Thyroid gland (tissue), 4 donors: Measurements from ENCODE around the gene MMEL1. TPM values are rescaled to one million over a fixed set of nuclear protein-coding genes. Genes with fewer than 3 reads are reported as not detected.

Experiments
- DNase-seq, 2 donors: peaks; one replicate each; pipeline ENCODE4 v3.0.0-alpha.2; 2019
- H3K27ac ChIP-seq, 3 donors: fragments of 200-600 bp; sonication (generic); 1 replicate in 2 of 3; 2 replicates in 1 of 3; pipeline ENCODE4 v1.5.1; 2016 to 2019; ENCODE audit warnings: mild to moderate bottlenecking in 1 of 3, moderate library complexity in 1 of 3
- H3K27me3 ChIP-seq: fragments of 200-600 bp; sonication (generic); one replicate; pipeline ENCODE4 v1.5.1; 2019
- H3K36me3 ChIP-seq, 2 donors: fragments of 200-600 bp; sonication (generic); one replicate each; pipeline ENCODE4 v1.5.1; 2016 to 2019
- H3K4me1 ChIP-seq, 2 donors: fragments of 200-600 bp; sonication (generic); one replicate each; pipeline ENCODE4 v1.5.1; 2017 to 2019
- H3K4me3 ChIP-seq, 3 donors: fragments of 200-600 bp; sonication (generic); replicated peaks in 1 of 3; 1 replicate in 2 of 3; 2 replicates in 1 of 3; pipeline ENCODE4 v1.5.1; 2016; ENCODE audit warnings: mild to moderate bottlenecking in 1 of 3
- H3K9me3 ChIP-seq: fragments of 200-600 bp; sonication (generic); one replicate; pipeline ENCODE4 v1.5.1; 2017
- POLR2A ChIP-seq, 2 donors: fragments of 450-650 bp; IDR thresholded peaks; one replicate each; pipeline ENCODE4 v1.6.1; 2017; ENCODE audit warnings: antibody characterized with exemption in 2 of 2, mild to moderate bottlenecking in 2 of 2, moderate library complexity in 1 of 2
- WGBS, 2 donors: methylation state at CpG; one replicate each; pipeline ENCODE4 v1.1.5; 2017; 5-methylcytosine and 5-hydroxymethylcytosine counted together
- intact Hi-C: fragments of 100-400 bp; cut with DNase I; formaldehyde crosslinking; loops from one replicate; pipeline ENCODE4 v1.15.1; 2023
- total RNA-seq, 4 donors: library from RNA; depleted of rRNA; stranded (reverse); fragments of >200 nt; gene quantifications; one replicate each; pipeline ENCODE4 v1.2.3, GENCODE V29; 2016
- TF ChIP-seq, protein P1 (sequence below), 6 experiments: fragments of 200-600 bp in 3 of 6; fragments of 450-650 bp in 3 of 6; sonication (generic) in 3 of 6; IDR thresholded peaks; one replicate each; pipeline ENCODE4 v1.5.1; 2016 to 2019; ENCODE audit warnings: antibody characterized with exemption in 6 of 6, mild to moderate bottlenecking in 2 of 6, inconsistent platforms in 1 of 6, moderate library complexity in 1 of 6

MMEL1 gene
- total RNA-seq, 4 donors from 2014 or later = 0.98 to 2.5 (median 2.0) TPM; not detected in 1

DNA sequence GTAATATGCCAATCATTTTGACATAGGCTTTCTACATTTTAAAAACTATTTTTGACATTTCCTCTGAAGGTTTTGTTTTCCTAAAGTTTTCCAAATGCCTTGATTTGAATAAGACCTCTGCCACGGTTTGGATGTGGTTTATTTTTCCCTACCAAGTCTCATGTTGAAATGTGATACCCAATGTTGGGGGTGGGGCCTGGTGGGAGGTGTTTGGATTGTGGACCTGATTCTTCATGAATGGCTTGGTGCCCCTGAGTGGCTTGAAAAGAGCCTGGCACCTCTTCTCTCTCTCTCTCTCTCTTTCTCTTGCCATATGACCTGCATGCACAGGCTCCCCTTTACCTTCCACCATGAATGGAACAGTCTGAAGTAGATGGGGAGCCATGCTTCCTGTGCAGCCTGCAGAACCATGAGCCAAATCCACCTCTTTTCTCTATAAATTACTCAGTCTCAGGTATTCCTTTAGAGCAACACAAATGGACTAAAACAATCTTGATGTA is 14.8 kb downstream of the MMEL1 start:
- TF ChIP-seq, protein P1, sequence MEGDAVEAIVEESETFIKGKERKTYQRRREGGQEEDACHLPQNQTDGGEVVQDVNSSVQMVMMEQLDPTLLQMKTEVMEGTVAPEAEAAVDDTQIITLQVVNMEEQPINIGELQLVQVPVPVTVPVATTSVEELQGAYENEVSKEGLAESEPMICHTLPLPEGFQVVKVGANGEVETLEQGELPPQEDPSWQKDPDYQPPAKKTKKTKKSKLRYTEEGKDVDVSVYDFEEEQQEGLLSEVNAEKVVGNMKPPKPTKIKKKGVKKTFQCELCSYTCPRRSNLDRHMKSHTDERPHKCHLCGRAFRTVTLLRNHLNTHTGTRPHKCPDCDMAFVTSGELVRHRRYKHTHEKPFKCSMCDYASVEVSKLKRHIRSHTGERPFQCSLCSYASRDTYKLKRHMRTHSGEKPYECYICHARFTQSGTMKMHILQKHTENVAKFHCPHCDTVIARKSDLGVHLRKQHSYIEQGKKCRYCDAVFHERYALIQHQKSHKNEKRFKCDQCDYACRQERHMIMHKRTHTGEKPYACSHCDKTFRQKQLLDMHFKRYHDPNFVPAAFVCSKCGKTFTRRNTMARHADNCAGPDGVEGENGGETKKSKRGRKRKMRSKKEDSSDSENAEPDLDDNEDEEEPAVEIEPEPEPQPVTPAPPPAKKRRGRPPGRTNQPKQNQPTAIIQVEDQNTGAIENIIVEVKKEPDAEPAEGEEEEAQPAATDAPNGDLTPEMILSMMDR (IDR thresholded peaks at IDR 0.05) = no peak
- no peak for TF ChIP-seq POLR2A (IDR thresholded peaks at IDR 0.05)
- WGBS, 2 donors = 2 to 4% methylated on average over 1 of the region's 1 CpG
- Histone ChIP-seq H3K9me3 (no peaks in the 10 kb centered on the region), H3K27ac (no peak overlapping the region), H3K27me3 (no peaks in the 10 kb centered on the region), H3K4me1 (peaks cover 0 to 16% of the 10 kb centered on the region in 2 donors), H3K36me3 (no peaks in the 10 kb centered on the region), H3K4me3 (no peak overlapping the region)
- intact Hi-C loops = no loop called here
- peak; percentile 69 to 75 for DNase-seq

- H3K27ac ChIP-seq = no peak overlapping the region
- 90 to 93% methylated on average over 2 of the region's 2 CpGs for WGBS, 2 donors
Measured at GRCh38 chr1:2614145-2614544, 18.7 kb downstream of the MMEL1 start.

DNA sequence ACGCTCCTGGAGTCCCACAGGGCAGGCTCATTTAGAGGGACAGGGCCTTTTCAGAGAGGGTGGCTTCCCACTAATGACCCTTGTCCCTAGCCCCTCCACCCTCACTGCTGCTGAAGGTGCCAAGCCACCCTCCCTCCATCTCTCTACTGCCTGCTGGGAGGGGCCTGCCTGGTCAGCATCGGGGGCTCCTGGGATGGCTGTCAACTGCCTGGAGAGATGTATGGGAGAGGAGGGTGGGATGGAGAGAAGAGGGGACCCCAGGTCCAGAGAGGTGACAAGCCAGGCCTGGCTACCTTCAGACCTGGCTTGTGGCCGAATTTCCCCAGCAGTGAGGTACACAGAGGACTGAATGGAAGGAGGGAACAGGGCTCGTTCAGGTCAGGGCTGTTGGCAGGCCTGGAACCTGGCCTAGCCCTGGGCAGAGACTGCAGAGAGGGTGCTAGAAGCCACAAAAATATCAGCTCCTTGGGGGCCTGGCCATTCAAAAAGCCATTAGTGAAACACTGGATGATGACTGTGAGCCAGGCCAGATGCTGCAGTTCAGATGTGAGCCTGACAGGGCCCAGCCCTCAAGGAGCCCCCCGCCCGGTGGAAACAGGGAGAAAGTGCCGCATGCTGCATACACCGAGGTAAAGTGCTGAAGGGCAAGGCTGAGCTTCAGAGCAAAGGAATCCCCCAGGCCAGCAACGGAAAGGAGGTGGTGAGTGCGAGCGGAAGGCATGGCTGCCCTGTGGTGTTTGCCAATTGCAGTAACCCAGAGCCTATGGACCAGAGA is 20.0 kb downstream of the MMEL1 start:
- Histone ChIP-seq H3K27me3 (no peaks in the 10 kb centered on the region), H3K27ac (no peak overlapping the region), H3K4me1 (peaks cover 0 to 10% of the 10 kb centered on the region in 2 donors), H3K4me3 (no peak overlapping the region), H3K36me3 (no peaks in the 10 kb centered on the region), H3K9me3 (no peaks in the 10 kb centered on the region)
- TF ChIP-seq POLR2A (IDR thresholded peaks at IDR 0.05) = no peak
- TF ChIP-seq, protein P1 (IDR thresholded peaks at IDR 0.05) = no peak
- intact Hi-C loops = no loop called here
- peak in 1 of 2 donors; percentile 1 for DNase-seq
- WGBS, 2 donors = 90 to 91% methylated on average over 8 to 11 of the region's 11 CpGs

More at GRCh38 chr1:2614145-2614544, 18.7 kb downstream of the MMEL1 start:
- no peaks in the 10 kb centered on the region for H3K27me3 ChIP-seq
- no peak for DNase-seq
- peaks cover 0 to 18% of the 10 kb centered on the region in 2 donors for H3K4me1 ChIP-seq
- intact Hi-C loops = no loop called here
- H3K4me3 ChIP-seq = no peak overlapping the region
- no peaks in the 10 kb centered on the region for H3K9me3 ChIP-seq
- TF ChIP-seq POLR2A (IDR thresholded peaks at IDR 0.05) = no peak
- TF ChIP-seq, protein P1 (IDR thresholded peaks at IDR 0.05) = no peak
- no peaks in the 10 kb centered on the region for H3K36me3 ChIP-seq

DNA sequence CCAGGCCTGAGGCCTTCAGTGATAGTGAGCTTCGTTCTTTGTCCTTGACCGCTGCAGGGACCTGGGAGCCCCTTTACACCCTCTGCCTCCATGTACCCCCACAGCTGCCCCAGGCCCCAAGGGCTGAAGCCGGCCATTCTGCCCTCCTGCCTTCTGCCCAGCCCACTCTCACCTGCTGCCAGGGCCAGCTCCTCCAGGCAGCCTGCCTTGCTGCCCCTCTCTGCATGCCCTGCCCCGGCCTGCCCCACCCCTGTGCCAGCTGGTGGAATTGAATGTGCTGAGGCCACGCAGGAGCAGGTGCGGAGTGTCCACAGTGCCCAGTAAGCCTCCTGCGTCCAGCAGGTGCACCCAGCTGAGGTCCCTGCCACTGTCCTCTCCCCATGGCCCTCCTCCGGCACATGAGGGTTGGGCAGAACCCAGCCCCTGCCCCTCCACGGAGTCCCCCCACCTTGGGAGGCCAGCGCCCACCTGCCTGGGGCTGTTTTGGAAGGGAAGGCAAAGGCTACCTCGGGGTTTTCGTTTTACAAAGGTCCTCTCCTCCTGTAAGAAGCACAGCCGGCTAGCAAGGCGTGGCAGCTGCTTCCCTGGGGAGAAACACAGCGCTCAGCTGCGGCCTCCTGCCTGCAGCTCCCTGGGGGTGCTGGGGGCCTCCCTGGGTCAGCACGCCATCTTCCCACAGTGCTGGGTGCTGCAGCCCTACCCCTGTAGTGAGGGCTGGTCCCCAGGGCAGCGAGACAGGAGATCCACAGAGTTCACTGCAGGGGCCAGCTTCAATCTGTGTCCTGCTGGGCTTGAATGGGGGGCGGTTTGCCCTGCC is 21.0 kb downstream of the MMEL1 start:
- intact Hi-C loops = no loop called here
- Histone ChIP-seq H3K4me3 (no peak overlapping the region), H3K36me3 (no peaks in the 10 kb centered on the region), H3K27ac (no peak overlapping the region), H3K9me3 (no peaks in the 10 kb centered on the region), H3K27me3 (no peaks in the 10 kb centered on the region), H3K4me1 (peaks cover 0 to 18% of the 10 kb centered on the region in 2 donors)
- WGBS, 2 donors = 87% methylated on average over 8 to 12 of the region's 19 CpGs
- TF ChIP-seq POLR2A (IDR thresholded peaks at IDR 0.05) = no peak
- TF ChIP-seq, protein P1 (IDR thresholded peaks at IDR 0.05) = no peak
- DNase-seq = peak in 1 of 2 donors; percentile 0
